ENCODE measurements around the gene MRPL23. TPM values are rescaled to one million over a fixed set of nuclear protein-coding genes. Genes with fewer than 3 reads are reported as not detected.

MRPL23 gene
- total RNA-seq, 2 donors from 2014 or later = 81.3 to 89.7 TPM

DNA sequence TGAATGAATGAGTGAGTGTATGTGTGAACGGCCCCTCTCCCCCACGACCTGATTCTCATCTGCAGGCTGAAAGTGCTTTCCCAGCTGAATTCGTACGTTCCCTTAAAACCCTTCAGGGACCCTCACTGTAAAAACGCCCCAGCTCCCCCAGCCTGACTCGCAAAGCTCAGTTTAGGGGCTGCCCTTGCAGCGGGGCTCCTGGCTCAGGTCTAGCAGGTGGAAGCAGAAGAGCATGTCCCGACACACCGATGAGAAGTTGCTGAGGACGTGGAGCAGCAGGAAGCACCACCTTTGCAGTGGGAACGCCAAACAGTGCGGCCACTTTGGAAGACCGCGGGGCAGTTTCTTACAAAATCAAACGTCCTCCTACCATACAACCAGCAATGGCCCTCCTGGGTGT is 3.6 kb upstream of the MRPL23 start:
- ATAC-seq (no peak), DNase-seq (ENCODE audit: low spot score) (no peak)
- Mint-ChIP-seq H3K4me3 (no peak overlapping the region), H3K27me3 (no peaks in the 10 kb centered on the region), H3K4me1 (ENCODE audit: low read depth in 2 of 2) (peaks cover 11 to 12% of the 10 kb centered on the region in 2 donors), H3K36me3 (no peaks in the 10 kb centered on the region), H3K27ac (no peak overlapping the region), H3K9me3 (no peaks in the 10 kb centered on the region)

DNA sequence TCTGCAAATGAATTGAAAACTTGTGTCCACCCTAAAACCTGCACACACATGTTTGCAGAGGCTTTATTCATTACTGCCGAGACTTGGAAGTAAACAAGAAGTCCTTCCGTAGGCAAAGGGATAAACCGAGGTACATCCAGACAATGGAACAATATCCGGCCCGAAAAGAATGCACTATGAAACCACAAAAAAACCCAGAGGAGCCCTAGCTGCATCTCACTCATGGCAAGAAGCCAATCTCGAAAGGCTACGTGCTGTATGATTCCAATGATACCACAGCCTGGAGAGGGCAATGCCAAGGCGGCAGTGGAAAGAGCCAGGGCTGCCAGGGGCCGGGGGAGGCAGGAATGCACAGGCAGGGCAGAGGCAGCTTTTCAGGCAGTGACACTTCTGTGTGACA is 3.2 kb upstream of the MRPL23 start:
- DNase-seq (ENCODE audit: low spot score) = no peak
- Mint-ChIP-seq H3K9me3 (no peaks in the 10 kb centered on the region), H3K27me3 (no peaks in the 10 kb centered on the region), H3K4me1 (ENCODE audit: low read depth in 2 of 2) (peaks cover 10 to 11% of the 10 kb centered on the region in 2 donors), H3K27ac (no peak overlapping the region), H3K36me3 (no peaks in the 10 kb centered on the region), H3K4me3 (no peak overlapping the region)
- ATAC-seq = no peak

DNA sequence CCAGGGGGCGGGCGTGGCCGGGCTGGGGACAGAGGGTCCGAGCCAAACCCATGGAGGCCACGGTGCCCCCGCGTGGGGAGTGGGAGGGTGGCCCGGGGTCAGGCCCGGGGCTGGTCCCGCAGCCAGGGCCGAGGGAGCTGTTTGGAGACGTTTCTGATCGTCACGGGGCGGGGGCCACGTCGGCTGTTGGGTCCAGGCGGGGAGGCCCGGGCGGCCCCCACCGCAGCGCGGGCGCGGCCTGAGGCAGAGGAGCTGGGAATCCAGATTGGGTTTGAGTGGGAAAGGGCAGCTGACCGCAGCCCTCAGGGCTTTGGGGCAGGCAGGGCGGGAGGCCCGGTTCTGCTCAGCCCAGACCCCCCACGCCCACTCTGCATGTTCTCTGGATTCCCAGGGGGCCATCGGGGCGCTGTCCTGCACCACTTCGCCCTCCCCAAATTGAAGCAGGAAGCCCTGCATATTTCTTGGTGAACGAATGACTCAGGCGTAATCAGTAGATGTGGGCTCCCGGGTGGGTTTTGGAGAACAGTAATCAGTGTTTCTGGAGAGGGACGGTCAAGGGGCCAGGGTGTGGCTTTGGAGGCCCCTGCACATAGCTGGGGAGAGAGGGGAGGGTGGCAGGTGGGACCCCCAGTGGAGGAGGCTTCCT is 583 bp downstream of the MRPL23 start:
- Mint-ChIP-seq H3K4me1 (ENCODE audit: low read depth in 2 of 2) (no peaks in the 10 kb centered on the region), H3K27me3 (no peaks in the 10 kb centered on the region)

DNA sequence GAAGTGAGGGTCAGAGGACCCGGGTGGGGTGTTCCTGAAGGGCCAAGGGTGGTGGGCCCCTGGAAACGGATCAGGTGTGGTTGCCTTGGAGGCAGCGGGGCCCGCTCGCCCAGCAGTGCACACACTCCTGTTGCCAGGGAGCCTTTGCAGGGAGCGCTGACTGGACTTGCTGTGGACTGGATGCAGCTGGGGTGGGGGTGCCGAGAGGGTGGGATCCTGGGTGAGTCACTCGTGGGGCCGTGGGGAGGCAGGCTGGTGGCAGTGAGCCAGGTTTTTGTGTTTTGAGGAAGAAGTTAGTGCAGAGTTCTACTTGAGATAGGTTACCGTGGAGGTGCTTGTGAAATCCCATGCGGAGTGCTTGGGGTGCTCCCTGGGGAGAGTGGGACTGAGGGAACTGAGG is 1.3 kb downstream of the MRPL23 start:
- no peaks in the 10 kb centered on the region for H3K36me3 Mint-ChIP-seq
- H3K4me1 Mint-ChIP-seq (ENCODE audit: low read depth in 2 of 2) = no peaks in the 10 kb centered on the region
- H3K9me3 Mint-ChIP-seq = no peaks in the 10 kb centered on the region
- no peak overlapping the region for H3K27ac Mint-ChIP-seq
- DNase-seq (ENCODE audit: low spot score) = no peak
- no peaks in the 10 kb centered on the region for H3K27me3 Mint-ChIP-seq
- H3K4me3 Mint-ChIP-seq = no peak overlapping the region
- ATAC-seq = no peak

More for the DNA sequence above, 583 bp downstream of the MRPL23 start:
- Mint-ChIP-seq H3K9me3 (no peaks in the 10 kb centered on the region), H3K4me3 (no peak overlapping the region), H3K36me3 (no peaks in the 10 kb centered on the region), H3K27ac (no peak overlapping the region)
- ATAC-seq = peak; percentile 32 to 44
- DNase-seq (ENCODE audit: low spot score) = no peak

DNA sequence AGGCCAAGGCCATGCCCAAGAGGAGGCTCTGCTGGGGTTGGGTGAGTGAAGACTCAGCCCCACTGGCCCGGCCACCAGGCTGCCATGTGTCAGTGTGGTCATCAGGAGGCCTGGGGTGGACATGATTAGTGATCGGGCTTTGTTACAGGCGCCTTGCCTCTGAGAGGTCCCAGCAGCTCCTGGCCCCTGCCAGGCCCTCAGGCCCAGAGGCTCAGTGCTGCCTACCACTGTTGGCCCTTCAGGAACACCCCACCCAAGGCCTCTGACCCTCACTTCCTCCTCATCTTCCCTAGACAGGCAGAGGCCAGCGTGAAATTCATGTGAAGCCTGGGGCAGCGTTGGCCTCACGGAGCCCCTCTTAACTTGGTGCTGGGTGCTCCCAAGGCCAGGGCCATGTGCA is 2.2 kb downstream of the MRPL23 start:
- no peak overlapping the region for H3K4me3 Mint-ChIP-seq
- H3K36me3 Mint-ChIP-seq = no peaks in the 10 kb centered on the region
- no peak overlapping the region for H3K27ac Mint-ChIP-seq
- no peaks in the 10 kb centered on the region for H3K9me3 Mint-ChIP-seq
- no peaks in the 10 kb centered on the region for H3K4me1 Mint-ChIP-seq (ENCODE audit: low read depth in 2 of 2)
- DNase-seq (ENCODE audit: low spot score) (no peak), ATAC-seq (no peak)
- no peaks in the 10 kb centered on the region for H3K27me3 Mint-ChIP-seq

- Mint-ChIP-seq H3K9me3 (no peaks in the 10 kb centered on the region), H3K4me3 (no peak overlapping the region), H3K36me3 (no peaks in the 10 kb centered on the region), H3K27ac (no peak overlapping the region), H3K27me3 (no peaks in the 10 kb centered on the region), H3K4me1 (ENCODE audit: low read depth in 2 of 2) (no peaks in the 10 kb centered on the region)
- DNase-seq (ENCODE audit: low spot score) (no peak), ATAC-seq (no peak)
Observed at GRCh38 chr11:1949922-1950321, 2.8 kb downstream of the MRPL23 start.

- Mint-ChIP-seq H3K36me3 (no peaks in the 10 kb centered on the region), H3K27ac (no peak overlapping the region), H3K27me3 (no peaks in the 10 kb centered on the region), H3K4me1 (ENCODE audit: low read depth in 2 of 2) (no peaks in the 10 kb centered on the region), H3K9me3 (no peaks in the 10 kb centered on the region), H3K4me3 (no peak overlapping the region)
- DNase-seq (ENCODE audit: low spot score) (no peak), ATAC-seq (no peak)
Observed at GRCh38 chr11:1952806-1953482, 5.8 kb downstream of the MRPL23 start.

- H3K4me3 Mint-ChIP-seq = no peak overlapping the region
- no peaks in the 10 kb centered on the region for H3K36me3 Mint-ChIP-seq
- ATAC-seq (peak in 1 of 2 donors; percentile 57), DNase-seq (ENCODE audit: low spot score) (no peak)
- H3K27ac Mint-ChIP-seq = no peak overlapping the region
- H3K9me3 Mint-ChIP-seq = no peaks in the 10 kb centered on the region
- H3K27me3 Mint-ChIP-seq = no peaks in the 10 kb centered on the region
- no peaks in the 10 kb centered on the region for H3K4me1 Mint-ChIP-seq (ENCODE audit: low read depth in 2 of 2)
Observed at GRCh38 chr11:1953489-1954266, 6.5 kb downstream of the MRPL23 start.

- no peak for ATAC-seq
- H3K4me3 Mint-ChIP-seq = no peak overlapping the region
Observed at GRCh38 chr11:1958367-1958766, 11.2 kb downstream of the MRPL23 start.

DNA sequence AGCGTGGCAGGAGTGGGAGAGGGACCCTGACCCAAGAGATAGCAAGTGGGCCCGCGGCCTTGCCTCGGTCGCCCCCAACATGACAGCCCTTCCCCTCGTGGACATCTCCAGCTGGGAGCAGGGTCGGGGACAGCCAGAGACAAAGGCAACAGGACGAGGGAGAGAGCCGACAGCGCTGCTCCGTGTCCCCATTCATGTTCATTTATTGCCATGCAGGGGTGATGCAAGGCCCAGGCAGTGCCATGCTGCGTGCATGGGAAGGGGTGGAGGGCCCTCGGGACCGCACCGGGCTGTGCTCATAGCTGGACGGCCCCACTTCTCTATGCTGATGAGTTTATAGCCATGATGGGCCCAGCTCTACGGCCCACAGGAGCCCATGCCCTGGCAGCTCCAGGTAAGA is 12.7 kb downstream of the MRPL23 start:
- no peak overlapping the region for H3K4me3 Mint-ChIP-seq
- H3K27ac Mint-ChIP-seq = no peak overlapping the region

More at GRCh38 chr11:1958367-1958766, 11.2 kb downstream of the MRPL23 start:
- Mint-ChIP-seq H3K27me3 (no peaks in the 10 kb centered on the region), H3K27ac (no peak overlapping the region), H3K36me3 (no peaks in the 10 kb centered on the region), H3K9me3 (no peaks in the 10 kb centered on the region), H3K4me1 (ENCODE audit: low read depth in 2 of 2) (no peaks in the 10 kb centered on the region)
- no peak for DNase-seq (ENCODE audit: low spot score)

DNA sequence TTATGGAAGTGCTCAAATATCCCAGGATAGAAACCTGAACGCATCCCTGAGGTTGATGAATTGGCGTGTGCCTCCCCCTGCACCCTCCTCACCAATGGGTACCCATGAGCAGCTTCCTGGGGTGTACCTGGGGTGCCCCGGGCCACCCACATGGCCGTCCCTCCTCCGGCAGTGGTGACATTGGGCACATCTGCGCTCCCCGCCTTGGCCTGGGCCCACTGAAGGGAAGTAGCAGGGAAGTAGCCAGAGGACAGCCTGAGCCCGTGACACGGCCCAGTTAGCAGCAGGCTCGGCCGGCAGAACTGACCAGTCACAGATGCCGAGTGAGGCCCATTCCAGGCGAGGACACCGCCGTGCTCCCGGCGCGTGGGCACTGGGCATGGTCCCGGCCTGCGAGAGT is 16.7 kb downstream of the MRPL23 start:
- DNase-seq (ENCODE audit: low spot score) = no peak
- H3K27me3 Mint-ChIP-seq = no peaks in the 10 kb centered on the region
- H3K36me3 Mint-ChIP-seq = no peaks in the 10 kb centered on the region
- H3K4me1 Mint-ChIP-seq (ENCODE audit: low read depth in 2 of 2) = no peaks in the 10 kb centered on the region
- H3K27ac Mint-ChIP-seq = no peak overlapping the region
- ATAC-seq = no peak
- H3K9me3 Mint-ChIP-seq = no peaks in the 10 kb centered on the region
- H3K4me3 Mint-ChIP-seq = no peak overlapping the region

More for the DNA sequence above, 12.7 kb downstream of the MRPL23 start:
- DNase-seq (ENCODE audit: low spot score) (no peak), ATAC-seq (no peak)
- Mint-ChIP-seq H3K4me1 (ENCODE audit: low read depth in 2 of 2) (no peaks in the 10 kb centered on the region), H3K9me3 (no peaks in the 10 kb centered on the region), H3K36me3 (no peaks in the 10 kb centered on the region), H3K27me3 (no peaks in the 10 kb centered on the region)

DNA sequence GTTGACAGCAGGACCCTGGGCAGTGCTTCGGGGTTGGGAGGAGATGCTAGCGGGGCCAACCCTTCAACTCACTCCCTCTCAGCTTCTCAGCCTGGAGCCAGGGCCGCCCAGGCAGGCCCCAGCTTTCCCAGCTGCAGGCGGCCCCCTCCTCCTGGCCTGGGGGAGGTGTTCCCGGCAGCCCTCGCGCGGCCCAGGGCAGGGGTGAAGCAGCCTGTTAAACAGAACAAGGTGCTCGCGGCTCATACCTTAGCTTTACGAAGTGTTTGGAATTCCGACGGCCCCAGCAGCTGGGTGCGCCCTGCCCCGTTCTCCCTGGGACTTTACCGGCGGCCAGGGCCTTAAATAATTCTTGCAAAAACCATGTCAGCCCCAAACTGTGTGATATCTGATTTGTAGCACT is 17.2 kb downstream of the MRPL23 start:
- Mint-ChIP-seq H3K4me3 (no peak overlapping the region), H3K4me1 (ENCODE audit: low read depth in 2 of 2) (no peaks in the 10 kb centered on the region), H3K27ac (no peak overlapping the region), H3K27me3 (no peaks in the 10 kb centered on the region), H3K36me3 (no peaks in the 10 kb centered on the region), H3K9me3 (no peaks in the 10 kb centered on the region)
- no peak for ATAC-seq
- DNase-seq (ENCODE audit: low spot score) = no peak

- Mint-ChIP-seq H3K27ac (no peak overlapping the region), H3K36me3 (no peaks in the 10 kb centered on the region), H3K9me3 (no peaks in the 10 kb centered on the region), H3K4me1 (ENCODE audit: low read depth in 2 of 2) (no peaks in the 10 kb centered on the region), H3K27me3 (no peaks in the 10 kb centered on the region), H3K4me3 (no peak overlapping the region)
- ATAC-seq (no peak), DNase-seq (ENCODE audit: low spot score) (peak; percentile 57)
Observed at GRCh38 chr11:1964955-1965354, 17.8 kb downstream of the MRPL23 start.

GRCh38 chr11:1966531-1966930 is 19.4 kb downstream of the MRPL23 start:
- Mint-ChIP-seq H3K4me3 (no peak overlapping the region), H3K27me3 (no peaks in the 10 kb centered on the region), H3K9me3 (no peaks in the 10 kb centered on the region), H3K36me3 (no peaks in the 10 kb centered on the region), H3K4me1 (ENCODE audit: low read depth in 2 of 2) (no peaks in the 10 kb centered on the region), H3K27ac (no peak overlapping the region)
- ATAC-seq (no peak), DNase-seq (ENCODE audit: low spot score) (no peak)

Measured in natural killer cell treated with Interleukin-12 subunit alpha and Interleukin-12 subunit beta and Interleukin-15 and Interleukin-18, amount 100 ng/mL, for 72 hours (primary cell).